HepG2 (cell line): Measurements from ENCODE around the gene SHISA4. TPM values are rescaled to one million over a fixed set of nuclear protein-coding genes. Genes with fewer than 3 reads are reported as not detected.

Experiments used
- ATAC-seq: fragments of 200-7000 bp; cut with Tn5 transposase; 3 replicates; pipeline ENCODE4 v1.9.1; 2020; ENCODE audit warnings: mild to moderate bottlenecking, moderate library complexity
- BruUV-seq: library from RNA; stranded (reverse); fragments of 400-500 nt; replicated peaks from 2 replicates; lab custom pipeline; 2021; lab: Mats Ljungman, UMichigan
- CTCF ChIA-PET: fragments of 300-600 bp; formaldehyde crosslinking; extraction: SDS; loops from one replicate; lab custom pipeline; 2021; ENCODE audit warnings: low total read pairs, inconsistent platforms, low intra/inter-chr PET ratio; lab: Yijun Ruan, JAX
- POLR2A ChIA-PET: fragments of 350-600 bp; sonication (Branson Sonifier 250); formaldehyde crosslinking; loops from one replicate; lab custom pipeline; 2020; ENCODE audit warnings: antibody characterized with exemption, inconsistent platforms; lab: Yijun Ruan, JAX
- DNase-seq: peaks from one replicate; pipeline ENCODE4 v3.0.0-alpha.2; 2015; ENCODE audit warnings: low spot score
- FAIRE-seq: peaks from 3 replicates; lab custom pipeline; 2011; peaks lifted over from hg19 to GRCh38; lab: Jason Lieb, UNC
- H2AFZ ChIP-seq: one replicate; pipeline ENCODE4 v1.6.1; 2011; ENCODE audit warnings: low read length, inconsistent platforms
- H3K27ac ChIP-seq: fragments of 300-600 bp; 3 replicates; pipeline ENCODE4 v1.8.0; 2011; ENCODE audit warnings: mixed run types, mild to moderate bottlenecking, mixed read lengths, low read length, inconsistent platforms; ENCODE audit not compliant: insufficient read depth; ENCODE audit errors: extremely low read length
- H3K27me3 ChIP-seq, 2 experiments: fragments of 200-600 bp in 1 of 2; 2 replicates in 1 of 2; 3 replicates in 1 of 2; pipeline versions ENCODE4 v1.6.0 to v1.8.0; 2011; ENCODE audit warnings: low read length in 2 of 2, mild to moderate bottlenecking in 2 of 2, moderate library complexity in 2 of 2, inconsistent platforms in 1 of 2; ENCODE audit not compliant: insufficient read depth in 2 of 2, control insufficient read depth in 1 of 2
- H3K36me3 ChIP-seq, 2 experiments: fragments of 200-600 bp in 1 of 2; replicated peaks in 1 of 2; 2 replicates in 1 of 2; 3 replicates in 1 of 2; pipeline versions ENCODE4 v1.5.1 to v1.8.0; 2011; ENCODE audit warnings: low read length in 2 of 2, inconsistent platforms in 1 of 2; ENCODE audit not compliant: insufficient read depth in 2 of 2, control insufficient read depth in 1 of 2
- H3K4me1 ChIP-seq: 2 replicates; pipeline ENCODE4 v1.5.1; 2012; ENCODE audit warnings: low read length, inconsistent platforms; ENCODE audit not compliant: insufficient read depth
- H3K4me2 ChIP-seq: 2 replicates; pipeline ENCODE4 v1.6.0; 2011; ENCODE audit warnings: low read depth, low read length, inconsistent platforms
- H3K4me3 ChIP-seq, 3 experiments: fragments of 200-600 bp in 1 of 3; sonication (generic), shearing (Covaris generic) in 1 of 3; replicated peaks in 1 of 3; 2 replicates each; pipeline ENCODE4 v1.5.1; 2011 to 2016; ENCODE audit warnings: low read length in 3 of 3, inconsistent platforms in 2 of 3, low read depth in 2 of 3, mild to moderate bottlenecking in 2 of 3, control low read depth in 1 of 3, mixed read lengths in 1 of 3; ENCODE audit not compliant: insufficient read depth in 1 of 3
- H3K79me2 ChIP-seq: one replicate; pipeline ENCODE4 v1.6.1; 2011; ENCODE audit warnings: low read length, inconsistent platforms; ENCODE audit not compliant: insufficient read depth
- H3K9ac ChIP-seq: 2 replicates; pipeline ENCODE4 v1.6.0; 2011; ENCODE audit warnings: mild to moderate bottlenecking, low read depth, low read length, inconsistent platforms; ENCODE audit not compliant: insufficient read depth
- H3K9me3 ChIP-seq: 2 replicates; pipeline ENCODE4 v1.5.1; 2012; ENCODE audit warnings: mild to moderate bottlenecking, low read length
- H4K20me1 ChIP-seq: 2 replicates; pipeline ENCODE4 v1.6.0; 2011; ENCODE audit warnings: inconsistent platforms, mild to moderate bottlenecking, low read length, moderate library complexity; ENCODE audit not compliant: insufficient read depth
- AKNA ChIP-seq: sonication (generic); formaldehyde crosslinking; IDR thresholded peaks from 2 replicates; pipeline ENCODE4 v1.4.0; 2020; ENCODE audit warnings: missing genetic modification reagents, borderline replicate concordance
- ATF3 ChIP-seq: sonication (generic); formaldehyde crosslinking; IDR thresholded peaks from 2 replicates; pipeline ENCODE4 v1.4.0; 2020; ENCODE audit warnings: missing genetic modification reagents
- KAT7 ChIP-seq: IDR thresholded peaks from 2 replicates; pipeline ENCODE4 v1.6.1; 2018; ENCODE audit warnings: borderline replicate concordance, missing compliant biosample characterization
- MATR3 ChIP-seq: sonication (generic); formaldehyde crosslinking; IDR thresholded peaks from 2 replicates; pipeline ENCODE4 v1.4.0; 2020; ENCODE audit warnings: missing genetic modification reagents
- PRPF4 ChIP-seq: fragments of 200-400 bp; formaldehyde crosslinking; IDR thresholded peaks from 2 replicates; pipeline ENCODE4 v1.6.1; 2016; ENCODE audit warnings: low read length, low read depth; ENCODE audit not compliant: poor library complexity, severe bottlenecking
- RARA ChIP-seq: IDR thresholded peaks from 2 replicates; pipeline ENCODE4 v1.6.1; 2016; ENCODE audit warnings: missing genetic modification reagents, missing compliant biosample characterization
- RBAK ChIP-seq: sonication (generic); formaldehyde crosslinking; IDR thresholded peaks from 2 replicates; pipeline ENCODE4 v1.5.1; 2020; ENCODE audit warnings: mild to moderate bottlenecking, missing genetic modification reagents
- SOX6 ChIP-seq, 2 experiments: fragments of 450-650 bp in 1 of 2; sonication (generic) in 1 of 2; formaldehyde crosslinking in 1 of 2; IDR thresholded peaks; 2 replicates each; pipeline versions ENCODE4 v1.4.0 to v1.6.1; 2017 to 2020; ENCODE audit warnings: antibody characterized with exemption in 1 of 2, mild to moderate bottlenecking in 1 of 2, missing genetic modification reagents in 1 of 2
- SP4 ChIP-seq: sonication (generic); formaldehyde crosslinking; IDR thresholded peaks from 2 replicates; pipeline ENCODE4 v1.8.1; 2023; ENCODE audit warnings: mild to moderate bottlenecking, missing genetic modification reagents
- ZEB1 ChIP-seq: IDR thresholded peaks from 2 replicates; pipeline ENCODE4 v1.6.1; 2012; ENCODE audit warnings: mild to moderate bottlenecking, low read depth, inconsistent platforms; ENCODE audit not compliant: insufficient replicate concordance
- ZNF10 ChIP-seq: sonication (generic); formaldehyde crosslinking; IDR thresholded peaks from 2 replicates; pipeline ENCODE4 v1.4.0; 2020; ENCODE audit warnings: mild to moderate bottlenecking, low read depth, missing genetic modification reagents, borderline replicate concordance
- ZNF274 ChIP-seq: sonication (generic); formaldehyde crosslinking; IDR thresholded peaks from 2 replicates; pipeline ENCODE4 v1.5.1; 2020; ENCODE audit warnings: mild to moderate bottlenecking, missing genetic modification reagents
- ZNF780A ChIP-seq: sonication (generic); formaldehyde crosslinking; IDR thresholded peaks from 2 replicates; pipeline ENCODE4 v1.8.0; 2022; ENCODE audit warnings: mild to moderate bottlenecking, missing genetic modification reagents, moderate library complexity
- WGBS: methylation state at CpG from one replicate; pipeline ENCODE4 v1.1.6; 2017; ENCODE audit warnings: low lambda C conversion rate; 5-methylcytosine and 5-hydroxymethylcytosine counted together
- in situ Hi-C: cut with HindIII; loops from 2 replicates; pipeline ENCODE4 v1.10.0; 2017; ENCODE audit warnings: low pct_unique_long_range_greater_than_20kb; ENCODE audit not compliant: extremely low pct_ligation_motif_present
- intact Hi-C: fragments of 100-400 bp; cut with micrococcal nuclease; formaldehyde crosslinking; loops from one replicate; pipeline ENCODE4 v1.10.0; 2022; ENCODE audit not compliant: unreplicated experiment
- polyA plus RNA-seq, 8 experiments: library from polyadenylated mRNA; depleted of rRNA in 3 of 8; stranded (reverse) in 7 of 8; unstranded in 1 of 8; fragments of >200 nt; fragmentation: Illumina TruSeq in 4 of 8; extraction: Trizol in 4 of 8; gene quantifications; 2 replicates each; pipeline versions ENCODE4 v1.2.1 to v1.2.3, GENCODE V29; 2011 to 2016; ENCODE audit warnings: low read depth in 4 of 8, missing spikeins in 1 of 8, mixed read lengths in 1 of 8; ENCODE audit not compliant: insufficient read depth in 1 of 8
- total RNA-seq, 5 experiments: library from RNA; depleted of rRNA; stranded (reverse); fragments of >200 nt; fragmentation: Illumina TruSeq; extraction: Trizol; gene quantifications; 2 replicates each; pipeline ENCODE4 v1.2.3, GENCODE V29; 2016; ENCODE audit warnings: low read depth in 1 of 5
- TF ChIP-seq, protein P1 (sequence below): sonication (generic); formaldehyde crosslinking; IDR thresholded peaks from 2 replicates; pipeline ENCODE4 v1.4.0; 2020; ENCODE audit warnings: missing genetic modification reagents

Gene SHISA4
- total and polyA plus RNA-seq, 2 of the 13 experiments (the other 11 are each of a cell fraction or from before 2014, with no cell fraction given) = 0.51 to 1.0 TPM

GRCh38 chr1:201840490-201840889 lies 48.2 kb upstream of the SHISA4 start:
- Histone ChIP-seq H4K20me1 (no peaks in the 10 kb centered on the region; the same call in 1 of the 2 replicates), H3K36me3 (peaks cover 1 to 9% of the 10 kb centered on the region in 2 experiments; a peak in 3 of 5 replicates), H3K79me2 (peaks cover 86% of the 10 kb centered on the region), H3K9me3 (no peaks in the 10 kb centered on the region), H2AFZ (no peak overlapping the region), H3K4me1 (peaks cover 41% of the 10 kb centered on the region), H3K9ac (no peak overlapping the region), H3K27ac (no peak overlapping the region), H3K27me3 (no peaks in the 10 kb centered on the region), H3K4me3 (no peak overlapping the region), H3K4me2 (no peak overlapping the region)
- ChIA-PET POLR2A (no interaction called here), CTCF (no interaction called here)
- ATAC-seq (no peak), DNase-seq (no peak), FAIRE-seq (no peak)
- no TSS peak for BruUV-seq
- WGBS = 100% methylated on average over 1 of the region's 1 CpG
- in situ Hi-C loops (no loop called here), intact Hi-C loops (no loop called here)
- TF ChIP-seq ZNF274 (CRISPR knock-in tag) (no peak), RBAK (CRISPR knock-in tag) (no peak), ZNF780A (no peak), ATF3 (CRISPR knock-in tag) (no peak), ZNF10 (no peak), MATR3 (CRISPR knock-in tag) (no peak), ZEB1 (no peak), SP4 (CRISPR knock-in tag) (no peak), KAT7 (CRISPR knock-in tag) (no peak), SOX6 (IDR thresholded peaks at IDR 0.05) (no peak), SOX6 (CRISPR knock-in tag; IDR thresholded peaks at IDR 0.05) (no peak), PRPF4 (no peak), AKNA (CRISPR knock-in tag) (no peak), RARA (no peak)
- TF ChIP-seq, protein P1, sequence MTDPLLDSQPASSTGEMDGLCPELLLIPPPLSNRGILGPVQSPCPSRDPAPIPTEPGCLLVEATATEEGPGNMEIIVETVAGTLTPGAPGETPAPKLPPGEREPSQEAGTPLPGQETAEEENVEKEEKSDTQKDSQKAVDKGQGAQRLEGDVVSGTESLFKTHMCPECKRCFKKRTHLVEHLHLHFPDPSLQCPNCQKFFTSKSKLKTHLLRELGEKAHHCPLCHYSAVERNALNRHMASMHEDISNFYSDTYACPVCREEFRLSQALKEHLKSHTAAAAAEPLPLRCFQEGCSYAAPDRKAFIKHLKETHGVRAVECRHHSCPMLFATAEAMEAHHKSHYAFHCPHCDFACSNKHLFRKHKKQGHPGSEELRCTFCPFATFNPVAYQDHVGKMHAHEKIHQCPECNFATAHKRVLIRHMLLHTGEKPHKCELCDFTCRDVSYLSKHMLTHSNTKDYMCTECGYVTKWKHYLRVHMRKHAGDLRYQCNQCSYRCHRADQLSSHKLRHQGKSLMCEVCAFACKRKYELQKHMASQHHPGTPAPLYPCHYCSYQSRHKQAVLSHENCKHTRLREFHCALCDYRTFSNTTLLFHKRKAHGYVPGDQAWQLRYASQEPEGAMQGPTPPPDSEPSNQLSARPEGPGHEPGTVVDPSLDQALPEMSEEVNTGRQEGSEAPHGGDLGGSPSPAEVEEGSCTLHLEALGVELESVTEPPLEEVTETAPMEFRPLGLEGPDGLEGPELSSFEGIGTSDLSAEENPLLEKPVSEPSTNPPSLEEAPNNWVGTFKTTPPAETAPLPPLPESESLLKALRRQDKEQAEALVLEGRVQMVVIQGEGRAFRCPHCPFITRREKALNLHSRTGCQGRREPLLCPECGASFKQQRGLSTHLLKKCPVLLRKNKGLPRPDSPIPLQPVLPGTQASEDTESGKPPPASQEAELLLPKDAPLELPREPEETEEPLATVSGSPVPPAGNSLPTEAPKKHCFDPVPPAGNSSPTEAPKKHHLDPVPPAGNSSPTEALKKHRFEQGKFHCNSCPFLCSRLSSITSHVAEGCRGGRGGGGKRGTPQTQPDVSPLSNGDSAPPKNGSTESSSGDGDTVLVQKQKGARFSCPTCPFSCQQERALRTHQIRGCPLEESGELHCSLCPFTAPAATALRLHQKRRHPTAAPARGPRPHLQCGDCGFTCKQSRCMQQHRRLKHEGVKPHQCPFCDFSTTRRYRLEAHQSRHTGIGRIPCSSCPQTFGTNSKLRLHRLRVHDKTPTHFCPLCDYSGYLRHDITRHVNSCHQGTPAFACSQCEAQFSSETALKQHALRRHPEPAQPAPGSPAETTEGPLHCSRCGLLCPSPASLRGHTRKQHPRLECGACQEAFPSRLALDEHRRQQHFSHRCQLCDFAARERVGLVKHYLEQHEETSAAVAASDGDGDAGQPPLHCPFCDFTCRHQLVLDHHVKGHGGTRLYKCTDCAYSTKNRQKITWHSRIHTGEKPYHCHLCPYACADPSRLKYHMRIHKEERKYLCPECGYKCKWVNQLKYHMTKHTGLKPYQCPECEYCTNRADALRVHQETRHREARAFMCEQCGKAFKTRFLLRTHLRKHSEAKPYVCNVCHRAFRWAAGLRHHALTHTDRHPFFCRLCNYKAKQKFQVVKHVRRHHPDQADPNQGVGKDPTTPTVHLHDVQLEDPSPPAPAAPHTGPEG (CRISPR knock-in tag) = no peak
